Measurements from ENCODE around the gene SPRED2.

Gene SPRED2

GRCh38 chr2:65299246-65299645 is 133.2 kb downstream of the SPRED2 start:
- DNase-seq = no peak

DNA sequence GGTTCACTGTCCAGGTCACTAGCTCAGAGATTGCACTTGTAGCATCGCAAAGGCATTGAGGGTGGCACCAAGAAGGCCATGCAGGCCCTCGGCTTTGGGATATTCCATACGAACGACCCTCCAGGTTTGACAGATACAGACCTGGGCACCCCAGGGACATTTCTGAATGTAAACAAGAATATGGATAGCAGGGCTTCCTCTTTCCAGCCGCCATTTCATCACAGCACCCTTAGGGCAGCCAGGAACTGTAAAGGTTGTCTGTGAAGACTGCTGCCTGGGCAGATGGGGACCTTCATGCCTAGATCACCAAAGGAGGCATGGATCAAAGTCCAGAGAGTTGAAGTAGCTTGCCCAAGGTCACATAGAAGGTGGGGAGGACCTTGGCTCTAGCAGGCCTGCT is 134.3 kb downstream of the SPRED2 start:
- no peak for DNase-seq

GRCh38 chr2:65297544-65297943 is 134.9 kb downstream of the SPRED2 start:
- no peak for DNase-seq

GRCh38 chr2:65296971-65297370 is 135.4 kb downstream of the SPRED2 start:
- DNase-seq = no peak

- peak; percentile 49 for DNase-seq
Observed at GRCh38 chr2:65294701-65295100, 137.7 kb downstream of the SPRED2 start.

GRCh38 chr2:65294136-65294535 is 138.3 kb downstream of the SPRED2 start:
- DNase-seq = no peak

- no peak for DNase-seq
Observed at GRCh38 chr2:65293376-65293775, 139.0 kb downstream of the SPRED2 start.

DNA sequence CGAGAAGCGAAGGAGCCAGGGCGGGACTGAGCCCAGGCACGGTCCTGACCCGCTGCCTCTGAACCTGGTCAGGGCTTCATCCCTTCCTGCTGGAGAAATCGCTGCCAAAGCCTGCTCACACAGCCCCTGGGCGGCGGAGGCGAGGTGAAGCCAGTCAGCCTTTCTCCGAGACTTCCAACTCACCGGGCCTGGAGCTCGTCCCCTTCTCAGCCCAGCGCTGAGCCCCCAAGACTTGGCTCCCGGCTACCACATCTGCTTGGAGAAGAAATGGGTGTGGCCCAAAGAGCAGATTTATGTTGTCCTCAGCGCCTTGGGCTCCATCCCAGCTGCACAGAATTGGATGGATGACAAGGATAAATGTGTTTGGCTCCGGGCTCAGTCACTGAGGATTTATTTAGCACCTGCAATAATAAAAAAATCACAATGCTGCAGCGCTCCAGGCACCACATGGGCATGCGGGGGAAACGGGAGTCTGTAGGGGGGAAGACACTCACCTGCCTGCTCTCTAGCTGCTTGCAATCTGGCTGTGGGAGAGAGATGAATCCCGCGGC is 139.9 kb downstream of the SPRED2 start:
- peak; percentile 27 for DNase-seq

- no peak for DNase-seq
Observed at GRCh38 chr2:65292106-65292400, 140.3 kb downstream of the SPRED2 start.

GRCh38 chr2:65291216-65292105 is 140.9 kb downstream of the SPRED2 start:
- DNase-seq = no peak

DNA sequence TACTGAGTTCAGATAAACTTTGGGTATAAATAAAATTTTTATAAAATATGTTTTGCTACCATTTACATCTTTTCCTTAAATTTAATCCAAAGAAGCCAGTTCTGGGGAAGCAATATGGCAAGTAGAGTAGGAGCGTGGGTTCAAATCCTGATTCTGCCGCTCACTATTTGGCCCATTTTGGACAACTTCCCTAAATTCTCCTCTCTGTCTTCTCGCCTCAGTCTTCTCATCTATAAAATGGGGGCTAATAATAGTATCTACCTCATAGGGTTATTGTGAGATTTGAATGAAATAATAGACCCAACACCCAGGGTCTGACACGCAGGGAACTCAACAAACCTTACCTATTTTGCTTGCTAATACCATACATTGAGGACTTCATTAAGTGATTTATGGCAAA is 145.0 kb downstream of the SPRED2 start:
- DNase-seq = no peak

DNA sequence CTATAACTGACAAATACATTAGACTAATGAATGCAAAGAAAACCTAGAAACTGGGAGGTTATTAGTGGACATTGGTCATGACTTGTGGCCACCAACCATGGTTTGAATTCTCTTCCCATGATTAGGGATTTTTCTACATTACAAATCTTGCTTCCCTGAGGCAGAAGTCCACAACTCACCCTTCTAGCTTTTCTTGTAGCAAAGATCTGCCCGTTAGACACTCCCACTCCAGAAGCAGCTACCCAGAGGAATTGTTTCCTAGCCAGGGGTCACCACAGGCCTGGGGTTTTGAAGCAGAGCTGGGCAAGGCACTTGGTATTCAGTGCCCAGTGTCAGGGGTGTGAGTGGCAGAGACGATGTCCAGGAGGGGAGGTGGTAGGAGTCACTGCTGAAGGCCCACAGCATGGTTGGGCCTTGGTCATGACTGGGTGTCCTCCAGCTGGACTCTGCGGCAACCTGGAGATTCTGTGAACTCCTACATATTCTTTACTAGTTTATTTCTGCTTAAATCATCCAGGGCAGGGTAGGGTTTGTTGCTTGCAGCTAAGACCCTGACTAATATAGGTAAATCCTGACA is 149.8 kb downstream of the SPRED2 start:
- no peak for DNase-seq

- DNase-seq = no peak
Observed at GRCh38 chr2:65281627-65282351, 150.6 kb downstream of the SPRED2 start.

- no peak for DNase-seq
Observed at GRCh38 chr2:65279756-65280155, 152.6 kb downstream of the SPRED2 start.

GRCh38 chr2:65278531-65278981 is 153.8 kb downstream of the SPRED2 start:
- no peak for DNase-seq

- no peak for DNase-seq
Observed at GRCh38 chr2:65277791-65278483, 154.5 kb downstream of the SPRED2 start.

- no peak for DNase-seq
Observed at GRCh38 chr2:65277118-65277517, 155.3 kb downstream of the SPRED2 start.

DNA sequence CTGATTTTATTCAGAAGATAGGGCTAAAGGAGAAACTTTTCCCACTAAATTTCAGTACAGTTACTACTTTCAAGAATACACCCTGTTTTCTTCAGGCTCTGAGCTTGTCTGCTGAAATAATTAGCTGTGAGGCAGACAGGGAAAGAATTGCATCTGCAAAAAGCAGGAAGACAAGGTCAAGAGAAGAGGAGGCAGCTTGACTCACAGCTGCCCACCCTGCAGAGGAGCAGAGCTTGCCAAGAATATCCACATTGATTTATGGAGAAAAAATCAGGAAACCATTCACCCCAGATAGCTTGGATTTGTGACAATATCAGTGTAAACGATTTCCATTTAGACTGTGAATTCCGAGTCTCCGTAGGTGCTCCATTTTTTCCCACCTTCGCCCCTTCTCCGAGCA is 155.8 kb downstream of the SPRED2 start:
- DNase-seq = no peak

- DNase-seq = no peak
Observed at GRCh38 chr2:65275141-65275915, 157.1 kb downstream of the SPRED2 start.

DNA sequence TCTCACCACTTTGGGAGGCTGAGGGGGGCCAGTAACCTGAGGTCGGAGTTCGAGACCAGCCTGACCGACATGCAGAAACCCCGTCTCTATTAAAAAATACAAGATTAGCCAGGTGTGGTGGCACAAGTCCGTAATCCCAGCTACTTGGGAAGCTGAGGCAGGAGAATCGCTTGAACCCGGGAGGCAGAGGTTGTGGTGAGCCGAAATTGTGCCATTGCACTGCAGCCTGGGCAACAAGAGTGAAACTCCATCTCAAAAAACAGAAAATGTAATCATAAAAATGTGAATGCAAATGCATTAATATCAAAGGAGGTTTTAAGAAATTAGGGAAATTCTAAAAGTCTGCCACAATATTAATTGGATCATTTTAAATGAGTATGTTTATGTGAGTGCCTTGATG is 159.1 kb downstream of the SPRED2 start:
- DNase-seq = no peak

- no peak for DNase-seq
Observed at GRCh38 chr2:65268957-65269356, 163.4 kb downstream of the SPRED2 start.

- no peak for DNase-seq
Observed at GRCh38 chr2:65267008-65267407, 165.4 kb downstream of the SPRED2 start.
